Retinal pigment epithelial cell (primary cell): Measurements from ENCODE around the gene CD1C.

Source experiments
- DNase-seq: peaks from one replicate; pipeline ENCODE4 v3.0.0-alpha.2; 2010; ENCODE audit warnings: low read depth
- H3K4me3 ChIP-seq: 2 replicates; pipeline ENCODE4 v1.5.1; 2011; ENCODE audit warnings: mild to moderate bottlenecking, low read length, control low read depth, moderate library complexity
- CTCF ChIP-seq: conservative IDR thresholded peaks from 2 replicates; pipeline ENCODE4 v1.5.1; 2011; ENCODE audit warnings: low read depth, low read length, control low read depth, inconsistent platforms

CD1C gene

GRCh38 chr1:158327481-158327880 lies 37.8 kb downstream of the CD1C start:
- H3K4me3 ChIP-seq = no peak overlapping the region
- no peak for TF ChIP-seq CTCF
- no peak for DNase-seq

GRCh38 chr1:158328426-158328825 lies 38.7 kb downstream of the CD1C start:
- DNase-seq = no peak
- H3K4me3 ChIP-seq = no peak overlapping the region
- no peak for TF ChIP-seq CTCF

- H3K4me3 ChIP-seq = no peak overlapping the region
- no peak for DNase-seq
- TF ChIP-seq CTCF = no peak
Observed at GRCh38 chr1:158329300-158329699, 39.6 kb downstream of the CD1C start.

GRCh38 chr1:158329733-158330132 lies 40.0 kb downstream of the CD1C start:
- no peak for TF ChIP-seq CTCF
- DNase-seq = no peak
- no peak overlapping the region for H3K4me3 ChIP-seq

- TF ChIP-seq CTCF = no peak
- no peak overlapping the region for H3K4me3 ChIP-seq
- no peak for DNase-seq
Observed at GRCh38 chr1:158330391-158331105, 40.8 kb downstream of the CD1C start.

GRCh38 chr1:158331106-158331425 lies 41.3 kb downstream of the CD1C start:
- H3K4me3 ChIP-seq = no peak overlapping the region
- DNase-seq = no peak
- no peak for TF ChIP-seq CTCF

- DNase-seq = no peak
- no peak within 1 kb of the TSS for H3K4me3 ChIP-seq
- no peak for TF ChIP-seq CTCF
Observed at GRCh38 chr1:158331481-158332150, 41.9 kb downstream of the CD1C start, which contains the start of gene CD1B. Gene CD1B (minus strand): TSS chr1:158331531. CDS start chr1:158331423, 108 bp downstream.
